SIG-M5 (cell line): ENCODE results near the gene CDK14.
A peak's percentile ranks its signal among the peaks of the same experiment; 100 is the strongest.

ENCODE experiments used
- DNase-seq: peaks from one replicate; lab custom pipeline; 2025; lab: John Stamatoyannopoulos, UW

Gene CDK14

DNA sequence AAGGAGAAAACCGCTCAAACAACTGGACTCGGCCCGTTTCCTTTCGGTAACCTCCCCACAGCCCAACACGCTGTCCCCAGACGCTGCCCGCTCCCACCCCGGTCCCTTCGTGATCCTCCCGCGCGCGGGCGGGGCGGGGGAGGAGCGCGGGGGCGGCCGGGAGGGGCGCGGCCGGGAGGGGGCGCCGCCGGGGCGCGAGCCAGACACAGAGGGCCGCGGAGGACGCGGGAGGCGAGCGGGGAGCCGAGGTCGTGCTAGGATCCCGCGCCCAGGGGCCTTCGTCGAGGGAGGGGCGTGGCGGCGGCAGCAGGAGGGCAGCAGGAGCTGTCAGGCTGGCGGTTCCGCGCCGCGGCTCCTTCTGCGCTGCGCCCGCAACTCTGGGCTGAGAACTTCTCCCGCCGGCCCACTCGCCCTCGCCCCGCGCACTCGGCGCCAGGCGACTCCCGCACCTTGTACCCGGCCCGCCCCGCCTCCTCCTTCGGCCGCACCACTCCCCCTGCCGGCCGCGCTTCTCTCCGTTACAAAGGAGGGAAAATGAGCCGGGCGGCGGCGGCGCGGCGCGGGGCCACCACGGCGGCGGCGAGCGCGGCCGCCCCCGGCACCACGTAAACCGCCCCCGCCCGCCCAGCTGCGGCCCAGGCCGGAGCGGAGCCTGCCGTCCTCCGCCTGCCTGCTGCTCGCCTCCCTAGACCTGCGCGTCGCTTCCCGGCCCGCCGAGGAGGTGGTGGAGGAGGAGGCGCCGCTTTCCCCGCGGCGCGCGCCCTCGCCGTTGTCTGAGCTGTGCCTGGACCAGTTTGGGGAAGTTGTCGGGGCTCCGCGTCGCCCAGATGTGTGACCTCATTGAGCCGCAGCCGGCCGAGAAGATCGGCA is at the start of gene CDK14:
CDK14 (plus strand) TSS at position 521 of the 870 bp plus-strand sequence; CDS start at position 828, 307 bp downstream.
- DNase-seq: peak; percentile 18

DNA sequence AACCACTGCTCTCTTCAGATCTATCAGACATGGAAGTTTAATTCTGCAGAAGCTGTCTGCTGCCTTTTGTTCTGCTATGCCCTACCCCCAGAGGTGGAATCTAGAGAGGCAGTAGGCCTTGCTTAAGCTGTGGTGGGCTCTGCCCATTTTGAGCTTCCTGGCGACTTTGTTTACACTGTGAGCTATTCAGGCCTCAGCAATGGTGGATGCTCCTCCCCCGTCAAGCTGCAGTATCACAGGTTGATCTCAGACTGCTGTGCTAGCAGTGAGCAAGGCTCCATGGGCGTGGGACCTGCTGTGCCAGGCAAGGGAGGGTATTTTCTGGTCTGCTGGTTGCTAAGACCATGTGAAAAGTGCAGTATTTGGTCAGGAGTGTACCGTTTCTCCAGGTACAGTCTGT is 45.1 kb upstream of the CDK14 start:
- no peak for DNase-seq

DNA sequence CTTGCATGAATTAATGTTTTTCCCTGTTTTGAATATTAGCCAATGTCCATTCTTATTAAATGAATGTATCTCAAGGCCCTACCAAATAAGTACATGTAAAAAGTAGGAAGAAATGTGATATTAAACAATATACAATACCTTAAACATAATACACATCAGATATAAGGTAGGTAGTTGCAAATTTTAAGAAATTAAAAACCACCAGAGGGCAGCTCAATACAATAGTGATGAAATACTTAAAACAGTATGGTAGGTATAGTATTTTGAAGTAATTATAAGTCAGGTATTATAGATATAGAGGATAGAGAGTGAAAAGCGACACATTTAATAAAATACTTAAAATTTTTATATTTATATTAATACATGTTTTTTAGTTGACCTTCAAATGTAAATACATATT is 43.6 kb upstream of the CDK14 start:
- DNase-seq: no peak

DNA sequence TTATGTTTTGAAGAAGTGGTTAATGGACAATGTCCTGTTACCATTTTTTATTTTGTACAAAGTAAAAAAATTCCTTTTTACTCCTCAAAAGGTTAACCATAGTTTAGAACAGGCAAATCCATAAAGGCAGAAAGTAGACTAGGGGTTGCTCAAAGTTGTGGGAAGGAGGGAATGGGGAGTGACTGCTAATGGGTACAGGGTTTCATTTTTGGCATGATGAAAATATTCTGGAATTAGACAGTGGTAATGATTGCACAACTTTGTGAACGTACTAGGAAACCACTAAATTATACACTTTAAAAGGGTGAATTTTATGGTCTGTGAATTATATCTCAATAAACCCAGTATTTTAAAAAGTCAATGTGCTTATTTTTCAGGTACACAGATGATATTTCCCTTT is 35.4 kb upstream of the CDK14 start:
- DNase-seq: no peak

DNA sequence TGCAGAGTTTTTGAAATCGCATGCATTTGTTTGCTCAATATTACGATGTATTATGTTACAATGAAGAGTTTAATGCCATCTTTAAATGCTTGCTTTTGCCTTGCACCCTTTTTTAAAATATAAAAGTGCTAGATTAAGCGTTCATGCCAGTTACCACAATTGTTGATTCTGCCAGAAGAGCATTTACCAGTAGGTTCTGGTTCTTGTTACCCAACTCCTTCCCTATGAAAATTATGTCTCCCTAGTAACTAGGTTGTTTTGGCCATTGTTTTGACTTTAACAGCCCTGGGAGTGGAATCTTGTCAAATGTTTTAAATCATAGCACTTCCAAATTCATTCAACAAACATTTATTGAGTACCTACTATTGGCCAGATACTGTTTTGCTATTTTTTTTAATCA is 32.8 kb upstream of the CDK14 start:
- DNase-seq: no peak

DNA sequence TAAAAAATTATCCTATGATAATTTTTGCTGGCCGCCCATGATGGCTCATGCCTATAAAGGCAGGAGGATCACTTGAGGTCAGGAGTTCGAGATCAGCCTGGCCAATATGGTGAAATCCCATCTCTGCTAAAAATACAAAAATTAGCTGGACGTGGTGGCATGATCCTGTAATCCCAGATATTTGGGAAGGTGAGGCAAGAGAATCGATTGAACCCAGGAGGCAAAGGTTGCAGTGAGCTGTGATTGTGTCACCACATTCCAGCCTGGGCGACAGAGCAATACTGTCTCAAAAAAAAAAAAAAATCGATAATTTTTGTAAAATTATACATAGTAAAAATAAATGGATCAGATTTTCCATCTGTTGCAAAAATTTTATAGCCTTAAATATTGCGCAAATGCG is 31.7 kb upstream of the CDK14 start:
- no peak for DNase-seq

DNA sequence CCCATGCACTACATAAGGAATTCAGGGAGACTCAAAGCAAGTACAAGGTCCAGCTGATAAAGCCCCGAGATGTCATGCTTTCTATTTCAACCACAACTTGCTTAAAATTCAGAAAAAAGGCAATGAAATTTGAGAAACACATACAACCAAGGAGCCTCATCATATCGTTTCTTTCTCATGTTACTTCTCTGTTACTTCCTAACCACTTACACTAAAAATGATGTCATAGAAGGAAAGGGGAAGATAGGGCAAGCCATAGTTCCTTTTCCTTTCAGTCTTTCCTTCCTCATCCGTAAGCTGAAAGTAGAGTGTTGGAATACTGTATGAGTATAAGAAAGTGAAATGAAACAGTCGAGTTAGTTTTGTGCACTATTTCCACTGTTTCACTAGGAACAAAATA is 27.9 kb upstream of the CDK14 start:
- no peak for DNase-seq

DNA sequence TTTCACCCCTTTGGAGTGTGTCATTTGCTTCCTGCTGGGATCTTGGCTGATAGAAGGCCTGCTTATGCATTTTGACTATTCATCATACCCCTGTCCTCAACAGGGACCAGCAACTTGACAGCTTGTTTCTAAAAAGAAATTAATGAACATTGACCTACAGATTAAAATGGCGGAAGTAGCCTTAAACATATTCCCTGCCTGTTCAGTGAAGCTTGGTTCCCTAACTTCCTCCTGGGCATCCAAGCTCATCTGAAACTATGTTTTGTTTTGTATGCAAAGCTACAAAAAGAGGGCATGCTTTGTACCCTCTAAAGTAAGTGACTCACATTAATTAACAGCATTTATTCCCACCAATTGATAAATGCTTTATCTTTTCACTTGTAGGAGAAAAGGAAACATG is 26.8 kb upstream of the CDK14 start:
- no peak for DNase-seq

DNA sequence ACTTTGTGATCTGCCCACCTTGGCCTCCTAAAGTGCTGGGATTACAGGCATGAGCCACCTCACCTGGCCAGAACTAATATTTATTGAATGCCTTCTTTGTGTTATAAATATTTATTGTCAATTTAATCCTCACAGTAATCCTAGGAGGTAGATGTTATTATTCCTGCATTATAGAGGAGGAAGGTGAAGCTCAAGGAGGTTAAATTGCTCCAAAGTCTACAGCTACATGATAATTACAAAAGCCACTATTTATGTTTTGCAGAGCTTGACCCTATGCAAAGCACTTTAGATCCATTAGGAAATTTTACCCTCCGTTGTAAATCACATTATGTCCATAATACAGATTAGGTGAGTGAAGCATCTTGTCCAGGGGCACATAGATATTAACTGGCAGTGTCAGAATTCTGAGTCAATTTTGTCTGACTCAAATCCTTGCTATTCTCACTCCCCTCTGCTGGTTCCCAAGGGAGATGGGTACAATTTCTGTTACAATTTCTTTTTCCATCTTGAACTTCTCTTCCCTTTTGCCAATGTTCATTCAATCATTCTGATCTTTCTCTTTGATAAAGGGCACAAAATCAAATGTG is 25.7 kb upstream of the CDK14 start:
- no peak for DNase-seq

DNA sequence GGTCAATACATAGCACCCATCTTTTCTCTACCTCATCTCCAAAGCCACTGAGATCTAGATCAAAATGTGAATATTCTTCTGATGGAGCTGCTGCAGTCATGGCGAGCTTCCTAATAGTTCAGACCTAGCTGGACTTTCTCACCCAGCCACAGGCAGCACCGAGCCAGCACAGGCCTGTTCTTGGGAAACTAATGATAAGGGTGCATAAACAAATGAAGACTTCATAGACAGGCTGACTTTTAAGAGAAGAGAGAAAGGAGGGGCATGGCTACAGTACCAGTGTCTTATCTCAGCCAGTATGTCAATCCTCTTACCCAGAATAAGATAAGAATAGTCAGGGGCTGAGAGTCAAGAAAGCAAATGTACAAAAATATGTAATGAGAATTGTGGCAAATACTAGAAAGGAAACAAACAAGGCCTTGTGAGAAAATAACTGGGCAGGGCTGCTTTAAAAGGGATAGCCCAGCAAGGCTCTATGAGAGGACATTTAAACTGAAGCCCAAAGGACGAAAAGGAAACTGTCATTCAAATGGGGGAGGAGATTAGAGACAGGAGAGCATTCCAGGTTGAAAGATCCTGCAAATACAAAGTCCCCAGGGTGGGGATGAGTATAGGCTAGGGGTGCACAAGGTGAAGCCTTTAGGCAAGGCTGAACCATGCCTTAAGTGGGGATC is 21.8 kb upstream of the CDK14 start:
- DNase-seq: no peak

DNA sequence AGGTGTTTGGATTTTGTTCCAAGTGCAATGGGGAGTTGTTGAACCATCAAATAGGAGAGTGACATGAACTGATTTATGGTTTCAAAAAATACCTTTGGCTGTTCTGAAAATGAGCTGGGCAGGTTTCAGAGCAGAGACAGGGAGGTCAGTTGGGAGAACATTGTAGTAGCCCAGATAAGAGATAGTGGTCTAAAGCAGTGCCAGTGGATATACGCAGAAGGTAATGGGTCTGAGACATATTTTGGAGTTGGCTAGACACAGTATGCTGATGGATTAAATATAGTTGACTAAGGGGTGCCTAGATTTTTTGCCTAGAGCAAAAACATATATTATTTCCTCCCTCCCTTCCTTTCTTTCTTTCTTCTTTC is 21.3 kb upstream of the CDK14 start:
- no peak for DNase-seq

DNA sequence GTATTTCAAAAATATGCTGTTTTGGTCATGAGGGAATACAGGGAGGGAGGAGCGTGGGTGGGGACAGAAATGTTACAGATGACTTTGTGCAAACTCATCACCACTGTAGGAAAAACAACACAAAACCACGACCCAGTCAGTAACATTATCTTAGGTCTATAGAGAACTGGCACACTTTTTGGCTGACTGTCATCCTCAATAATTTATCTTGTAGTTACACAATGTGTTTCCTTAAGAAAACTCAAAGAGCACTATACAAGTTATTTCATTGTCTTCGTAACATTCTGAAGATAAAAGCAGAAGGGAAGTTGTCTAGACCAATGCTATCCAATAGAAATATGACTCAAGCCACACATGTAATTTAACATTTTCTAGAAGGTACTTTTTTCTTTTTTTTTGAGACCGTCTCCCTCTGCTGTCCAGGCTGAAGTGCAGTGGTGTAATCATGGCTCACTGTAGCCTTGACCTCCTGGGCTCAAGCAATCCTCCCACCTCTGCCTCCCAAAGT is 16.9 kb upstream of the CDK14 start:
- DNase-seq: no peak

DNA sequence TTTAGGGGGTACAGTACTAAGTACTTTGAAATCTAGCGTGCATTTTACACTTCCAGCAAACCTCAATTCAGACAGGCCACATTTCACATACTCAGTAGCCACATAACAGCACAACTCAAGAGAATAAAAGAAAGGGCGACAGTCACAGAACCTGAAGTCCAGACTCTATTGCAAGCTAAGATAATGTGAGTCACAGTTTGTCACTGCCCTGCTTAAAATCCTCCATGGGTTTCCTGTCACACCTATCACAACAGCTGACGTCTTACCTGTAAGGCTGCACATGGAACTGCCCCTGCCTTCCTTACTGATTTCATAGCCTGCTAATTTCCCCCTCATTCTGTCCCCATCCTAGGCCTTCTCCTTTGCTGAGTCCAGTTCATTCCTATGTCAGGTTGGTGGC is 16.1 kb upstream of the CDK14 start:
- no peak for DNase-seq

DNA sequence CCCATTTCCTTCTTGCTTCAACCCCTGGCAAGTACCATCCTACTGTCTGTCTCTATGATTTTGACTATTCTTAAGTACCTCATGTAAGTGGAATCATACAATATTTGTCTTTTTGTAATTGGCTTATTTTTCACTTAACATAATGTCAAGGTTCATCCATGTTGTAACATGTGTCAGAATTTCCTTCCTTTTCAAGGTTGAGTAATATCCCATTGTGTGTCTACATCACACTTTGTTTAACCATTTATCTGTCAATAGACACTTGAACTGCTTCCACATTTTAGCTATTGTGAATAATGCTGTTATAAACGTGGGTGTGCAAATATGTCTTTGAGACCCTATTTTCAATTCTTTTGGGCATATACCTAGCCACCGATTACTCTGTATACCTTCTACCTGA is 14.0 kb upstream of the CDK14 start:
- no peak for DNase-seq

DNA sequence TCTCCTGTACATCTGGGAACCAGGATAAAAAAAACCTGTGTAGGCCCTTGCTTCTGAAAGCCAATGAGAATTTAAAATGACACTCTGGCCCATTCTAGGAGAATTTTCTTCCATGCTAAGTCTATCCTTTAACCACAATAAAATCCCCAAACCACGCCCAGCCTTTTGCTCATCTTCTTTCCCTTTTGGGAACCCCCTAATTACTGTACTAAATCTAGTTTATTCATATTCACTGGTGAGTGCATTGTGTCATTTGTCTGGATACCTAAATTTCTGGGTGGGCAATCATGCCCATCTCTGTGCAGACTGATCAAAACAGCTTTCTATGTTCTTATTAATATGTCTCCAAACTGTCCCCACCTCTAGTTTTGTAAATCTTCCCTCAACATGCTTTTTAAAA is 11.7 kb upstream of the CDK14 start:
- DNase-seq: no peak

DNA sequence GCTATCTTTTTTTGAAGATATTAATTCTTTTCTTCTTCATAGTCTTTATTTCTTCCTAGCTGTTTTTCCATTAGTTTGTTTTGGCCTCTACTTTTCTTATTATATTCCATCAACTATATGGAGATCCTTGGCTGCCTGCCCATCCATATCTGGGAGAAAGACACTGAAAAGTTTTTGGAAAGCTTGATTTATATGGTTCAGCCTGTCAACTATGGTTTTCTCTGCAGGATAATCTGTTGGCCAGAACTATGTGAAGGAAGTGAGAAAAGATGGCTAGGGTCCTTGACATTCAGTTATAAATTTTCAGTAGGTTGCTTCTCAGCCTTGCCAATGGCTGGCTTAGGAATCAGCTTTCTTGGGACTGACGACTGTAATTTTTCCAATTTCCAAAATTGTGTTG is 10.0 kb upstream of the CDK14 start:
- no peak for DNase-seq

DNA sequence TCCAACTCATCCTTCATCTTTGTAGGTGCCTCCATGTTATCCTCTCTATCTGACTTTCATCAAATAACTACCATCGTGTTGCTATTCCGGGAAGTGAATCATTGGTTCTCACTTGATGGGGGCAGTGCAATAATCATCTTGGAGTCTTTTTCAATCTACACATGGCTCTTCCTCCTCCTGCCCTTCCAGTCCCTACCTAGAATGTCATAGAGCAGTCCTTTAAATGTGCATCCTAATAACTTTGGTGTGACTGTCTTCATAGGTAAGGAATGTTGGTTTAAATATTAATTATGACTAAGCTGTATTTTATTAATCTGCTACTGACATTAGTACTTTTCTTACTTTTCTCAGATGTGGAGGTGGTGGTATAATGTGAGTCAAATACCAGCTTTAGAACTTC is 8.4 kb upstream of the CDK14 start:
- DNase-seq: no peak

DNA sequence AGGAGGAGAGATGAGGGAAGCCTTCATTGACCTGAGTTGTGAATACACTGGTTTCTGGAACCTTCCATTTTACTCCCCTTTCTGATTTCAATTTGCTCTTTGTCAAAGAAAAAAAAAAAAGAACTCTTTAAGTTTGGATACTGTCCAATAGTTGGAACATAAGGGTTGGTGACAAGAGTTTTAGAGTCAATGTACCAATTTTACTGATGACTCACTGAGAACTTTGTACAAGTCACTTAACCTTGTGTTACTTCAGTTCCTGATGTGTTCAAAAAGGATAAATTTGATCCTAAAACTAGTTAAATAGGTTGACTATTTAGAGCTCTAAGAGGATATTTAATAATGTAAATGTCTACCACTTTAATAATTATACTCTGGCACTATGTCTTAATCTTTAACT is 4.1 kb upstream of the CDK14 start:
- DNase-seq: no peak

DNA sequence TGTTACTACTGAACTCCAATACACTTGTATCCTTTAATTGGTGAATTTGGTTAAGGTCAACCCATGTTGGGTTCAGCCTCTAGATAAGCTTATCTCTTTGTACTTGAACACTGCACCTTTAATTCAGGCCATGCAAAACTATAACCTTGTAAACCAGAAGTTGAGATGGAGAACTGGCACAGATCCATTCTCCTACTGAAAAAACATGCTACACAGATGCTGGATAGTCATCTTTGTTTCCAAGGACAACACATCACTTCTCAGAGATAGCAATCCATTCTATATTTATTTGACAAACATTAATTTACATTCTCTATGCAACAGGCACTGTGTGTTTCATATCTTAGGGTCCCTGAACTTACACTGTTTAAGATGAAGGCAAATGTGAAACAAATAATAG is 2.9 kb upstream of the CDK14 start:
- DNase-seq: no peak

DNA sequence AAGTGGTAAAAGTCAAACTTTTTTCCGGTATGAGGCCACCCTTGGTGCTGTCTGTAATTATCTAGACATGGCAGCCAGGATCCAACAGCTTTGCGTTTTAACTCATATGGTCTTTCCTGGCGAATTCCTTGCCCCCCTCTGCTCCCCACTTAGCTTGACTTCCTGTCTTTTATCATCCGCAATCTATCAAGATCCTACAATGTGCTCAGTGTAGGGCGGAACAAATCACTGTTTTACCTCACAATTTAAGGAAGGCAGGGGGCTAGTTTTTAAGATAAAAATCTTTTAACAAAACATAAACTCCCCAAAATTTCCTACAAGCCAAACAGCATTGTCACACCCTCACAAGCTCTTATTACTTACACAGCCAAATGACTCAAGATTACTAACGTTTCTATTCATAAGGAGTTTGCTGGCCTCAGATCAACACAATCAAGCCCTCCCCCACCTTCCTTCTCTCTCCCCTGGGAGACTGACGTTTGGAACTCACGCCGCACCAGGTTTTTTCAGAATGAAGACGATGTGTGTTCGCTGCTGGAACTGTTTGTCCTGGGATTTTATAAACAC is 1.3 kb upstream of the CDK14 start:
- DNase-seq: no peak

DNA sequence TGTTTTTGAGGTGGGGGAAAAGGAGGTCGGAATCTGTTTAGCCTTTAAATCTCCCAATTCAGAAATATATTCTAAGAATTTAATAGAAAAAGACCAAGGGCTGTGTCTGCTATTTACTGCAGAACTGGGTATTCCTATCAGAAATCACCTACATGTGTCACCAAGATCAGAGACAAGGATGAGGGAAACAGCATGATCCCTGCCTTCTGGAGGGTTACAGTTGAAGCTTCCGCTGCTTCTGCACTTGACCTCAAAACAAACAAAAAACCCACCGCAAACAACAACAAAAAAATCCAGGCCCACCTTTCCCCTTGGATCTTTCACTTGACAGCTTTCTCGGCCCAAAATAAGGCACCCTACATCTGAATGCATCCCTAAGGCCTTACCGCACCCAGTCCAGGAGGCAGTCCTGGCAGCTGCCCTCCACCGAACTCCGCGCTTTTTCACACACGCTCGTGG is 750 bp upstream of the CDK14 start:
- DNase-seq: no peak

DNA sequence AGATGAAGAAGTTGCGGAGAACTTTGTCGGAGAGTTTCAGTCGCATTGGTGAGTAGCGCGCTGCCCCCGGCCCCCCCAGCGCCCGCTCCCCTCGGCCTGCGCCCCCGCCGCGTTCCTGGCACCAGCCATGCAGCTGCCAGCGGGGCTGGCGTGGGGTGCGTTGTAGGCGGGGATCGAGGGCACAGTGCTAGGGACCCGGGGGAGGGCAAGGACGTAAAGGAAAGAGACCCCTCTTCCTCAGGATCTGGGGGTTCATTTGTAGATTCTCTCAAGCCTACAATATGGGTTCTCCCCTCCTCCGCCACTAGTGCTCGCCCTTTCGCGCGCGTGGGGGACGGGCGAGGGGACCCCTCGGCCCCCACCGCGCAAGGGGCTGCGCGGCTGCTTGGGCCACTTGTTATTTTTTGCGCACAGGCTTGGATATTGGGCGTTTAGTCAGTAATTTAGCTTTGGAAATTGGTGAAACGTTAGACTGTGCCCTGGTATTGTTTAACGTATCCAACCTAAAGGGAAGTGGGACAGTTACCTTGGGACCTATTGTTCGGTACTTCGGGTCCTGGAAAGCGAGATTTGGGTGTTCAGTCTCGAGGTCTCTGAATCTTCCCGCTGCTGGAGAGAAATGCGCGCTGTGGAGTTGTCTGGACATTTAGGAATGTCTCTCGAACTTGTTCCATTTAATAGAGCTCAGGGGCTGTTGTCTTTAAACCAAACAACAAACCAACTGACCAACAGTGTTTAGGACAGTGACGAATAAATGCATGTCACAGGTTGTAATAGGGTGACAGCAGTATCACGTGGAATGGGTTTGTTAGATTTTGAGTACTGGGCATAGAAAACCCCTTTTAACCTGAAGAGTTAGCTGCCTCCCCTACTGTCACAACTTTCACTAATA is 796 bp downstream of the CDK14 start:
- DNase-seq: no peak
